ENCODE data around the gene BCL2.

Gene BCL2

DNA sequence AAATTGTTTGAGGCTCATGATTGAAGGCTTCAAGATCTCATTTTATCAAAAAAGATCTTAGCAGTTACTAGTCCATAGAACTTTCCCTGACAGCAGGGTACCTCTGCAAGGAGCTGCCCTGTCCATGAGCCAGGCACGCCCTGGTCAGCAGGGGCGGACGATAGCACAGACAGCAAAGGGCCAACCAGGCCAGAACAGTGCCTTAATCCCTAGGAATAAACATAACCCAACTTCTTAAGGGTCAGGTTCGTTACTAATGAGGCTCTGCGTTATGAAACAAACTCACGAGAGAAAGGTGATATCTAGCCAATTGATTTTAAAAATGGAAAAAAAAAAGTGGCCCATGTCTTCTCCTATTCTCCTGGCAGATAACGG, 59.2 kb downstream of the BCL2 start:
- DNase-seq (ENCODE audit: low spot score), result no peak
- in situ Hi-C loops (cut with MboI; ENCODE audit: low sequenced_read_pairs, unreplicated experiment), result no loop called here
- TF ChIP-seq, protein P1, sequence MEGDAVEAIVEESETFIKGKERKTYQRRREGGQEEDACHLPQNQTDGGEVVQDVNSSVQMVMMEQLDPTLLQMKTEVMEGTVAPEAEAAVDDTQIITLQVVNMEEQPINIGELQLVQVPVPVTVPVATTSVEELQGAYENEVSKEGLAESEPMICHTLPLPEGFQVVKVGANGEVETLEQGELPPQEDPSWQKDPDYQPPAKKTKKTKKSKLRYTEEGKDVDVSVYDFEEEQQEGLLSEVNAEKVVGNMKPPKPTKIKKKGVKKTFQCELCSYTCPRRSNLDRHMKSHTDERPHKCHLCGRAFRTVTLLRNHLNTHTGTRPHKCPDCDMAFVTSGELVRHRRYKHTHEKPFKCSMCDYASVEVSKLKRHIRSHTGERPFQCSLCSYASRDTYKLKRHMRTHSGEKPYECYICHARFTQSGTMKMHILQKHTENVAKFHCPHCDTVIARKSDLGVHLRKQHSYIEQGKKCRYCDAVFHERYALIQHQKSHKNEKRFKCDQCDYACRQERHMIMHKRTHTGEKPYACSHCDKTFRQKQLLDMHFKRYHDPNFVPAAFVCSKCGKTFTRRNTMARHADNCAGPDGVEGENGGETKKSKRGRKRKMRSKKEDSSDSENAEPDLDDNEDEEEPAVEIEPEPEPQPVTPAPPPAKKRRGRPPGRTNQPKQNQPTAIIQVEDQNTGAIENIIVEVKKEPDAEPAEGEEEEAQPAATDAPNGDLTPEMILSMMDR (IDR thresholded peaks at IDR 0.05; ENCODE audit: borderline replicate concordance, control extremely low read depth, extremely low read depth, insufficient read depth, missing control alignments), result no peak

- in situ Hi-C loops (cut with MboI; ENCODE audit: low sequenced_read_pairs, unreplicated experiment), result no loop called here
- TF ChIP-seq, protein P1 (IDR thresholded peaks at IDR 0.05; ENCODE audit: borderline replicate concordance, control extremely low read depth, extremely low read depth, insufficient read depth, missing control alignments), result no peak
Observed at GRCh38 chr18:63259567-63260379, 59.8 kb downstream of the BCL2 start.

DNA sequence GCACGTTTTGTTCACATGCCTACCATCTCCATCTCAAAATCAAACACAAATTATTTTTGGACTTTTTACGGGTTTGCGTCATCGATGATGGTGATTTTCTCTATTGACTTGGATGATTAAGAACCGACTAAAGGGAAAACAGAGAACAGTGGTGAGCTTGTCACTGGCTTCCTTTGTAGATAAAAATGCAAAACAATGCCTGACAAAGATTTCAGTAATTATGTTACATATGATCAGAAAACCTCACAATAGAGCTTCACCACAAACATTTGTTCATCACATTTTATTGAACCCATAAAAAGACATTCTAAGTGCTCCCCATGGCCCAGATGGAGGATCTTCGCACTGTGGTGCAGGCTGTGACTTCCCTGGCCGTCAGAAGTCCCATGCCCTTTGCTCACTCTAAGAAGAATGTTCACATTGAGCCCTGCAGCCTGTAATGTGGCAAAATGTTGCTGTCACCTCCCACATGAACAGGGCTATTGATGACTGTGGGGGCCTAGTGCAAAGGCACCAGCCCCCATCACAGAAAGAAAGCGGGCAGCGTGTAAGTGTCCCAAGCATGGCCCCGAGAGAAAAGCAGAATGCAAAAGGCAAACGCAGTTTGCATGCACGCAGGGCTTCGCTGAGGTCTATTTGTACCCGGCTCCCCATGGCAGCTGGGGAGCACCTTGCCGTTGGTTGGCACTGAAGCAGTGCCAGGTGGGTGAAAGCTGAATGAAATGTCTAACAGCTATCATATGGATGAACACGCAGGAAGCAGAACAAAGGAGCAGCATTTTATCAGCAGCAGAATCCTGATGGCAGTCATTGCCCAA, 60.6 kb downstream of the BCL2 start:
- DNase-seq (ENCODE audit: low spot score), result no peak
- in situ Hi-C loops (cut with MboI; ENCODE audit: low sequenced_read_pairs, unreplicated experiment), result no loop called here
- TF ChIP-seq, protein P1 (IDR thresholded peaks at IDR 0.05; ENCODE audit: borderline replicate concordance, control extremely low read depth, extremely low read depth, insufficient read depth, missing control alignments), result no peak

More at GRCh38 chr18:63259567-63260379, 59.8 kb downstream of the BCL2 start:
- DNase-seq (ENCODE audit: low spot score), result no peak

GRCh38 chr18:63257453-63257852, 62.1 kb downstream of the BCL2 start:
- TF ChIP-seq, protein P1 (IDR thresholded peaks at IDR 0.05; ENCODE audit: borderline replicate concordance, control extremely low read depth, extremely low read depth, insufficient read depth, missing control alignments), result no peak
- in situ Hi-C loops (cut with MboI; ENCODE audit: low sequenced_read_pairs, unreplicated experiment), result no loop called here
- no peak for DNase-seq (ENCODE audit: low spot score)

DNA sequence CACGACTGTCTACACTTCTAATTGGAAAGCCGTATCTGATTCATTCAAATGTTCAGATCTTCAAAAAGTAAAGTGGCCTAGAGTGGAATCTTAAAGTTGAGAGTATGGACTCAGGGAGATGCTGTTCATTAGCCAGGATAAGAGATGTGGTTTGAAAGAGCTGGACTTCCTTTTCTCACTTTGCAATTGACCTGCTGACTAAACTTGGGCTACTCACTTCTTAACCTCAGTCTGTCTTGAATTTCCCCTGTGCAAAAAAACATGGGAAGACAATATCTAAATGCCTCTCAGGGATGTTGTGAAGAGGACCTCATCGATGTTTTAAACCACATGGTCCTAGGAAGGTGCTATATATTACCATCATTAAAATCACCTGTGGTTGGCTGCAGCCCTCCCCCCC, 64.1 kb downstream of the BCL2 start:
- in situ Hi-C loops (cut with MboI; ENCODE audit: low sequenced_read_pairs, unreplicated experiment), result no loop called here
- TF ChIP-seq, protein P1 (IDR thresholded peaks at IDR 0.05; ENCODE audit: borderline replicate concordance, control extremely low read depth, extremely low read depth, insufficient read depth, missing control alignments), result no peak
- DNase-seq (ENCODE audit: low spot score), result peak; percentile 37

- DNase-seq (ENCODE audit: low spot score), result no peak
- TF ChIP-seq, protein P1 (IDR thresholded peaks at IDR 0.05; ENCODE audit: borderline replicate concordance, control extremely low read depth, extremely low read depth, insufficient read depth, missing control alignments), result no peak
- in situ Hi-C loops (cut with MboI; ENCODE audit: low sequenced_read_pairs, unreplicated experiment), result no loop called here
Observed at GRCh38 chr18:63254716-63255399, 64.7 kb downstream of the BCL2 start.
